Measurements from ENCODE around the gene DBR1.

DNA sequence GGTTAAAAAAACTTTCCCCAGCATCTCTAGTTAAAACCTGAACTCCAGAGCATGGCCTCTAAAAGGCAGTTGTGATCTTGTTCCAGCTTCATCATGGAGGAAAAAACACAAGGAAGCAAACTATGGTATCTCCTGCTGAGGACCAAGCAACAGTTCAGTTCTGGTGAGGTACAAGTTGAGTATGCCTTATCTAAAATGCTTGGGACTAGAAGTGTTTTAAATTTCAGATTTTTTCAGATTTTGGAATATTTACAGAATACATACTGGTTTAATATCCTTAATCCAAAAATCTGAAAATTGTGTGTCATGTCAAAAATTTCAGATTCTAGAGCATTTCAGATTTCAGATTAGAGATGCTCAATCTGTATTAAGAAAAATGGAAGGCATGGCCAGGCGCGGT lies 9.7 kb downstream of the DBR1 start:
- TF ChIP-seq, protein P1, sequence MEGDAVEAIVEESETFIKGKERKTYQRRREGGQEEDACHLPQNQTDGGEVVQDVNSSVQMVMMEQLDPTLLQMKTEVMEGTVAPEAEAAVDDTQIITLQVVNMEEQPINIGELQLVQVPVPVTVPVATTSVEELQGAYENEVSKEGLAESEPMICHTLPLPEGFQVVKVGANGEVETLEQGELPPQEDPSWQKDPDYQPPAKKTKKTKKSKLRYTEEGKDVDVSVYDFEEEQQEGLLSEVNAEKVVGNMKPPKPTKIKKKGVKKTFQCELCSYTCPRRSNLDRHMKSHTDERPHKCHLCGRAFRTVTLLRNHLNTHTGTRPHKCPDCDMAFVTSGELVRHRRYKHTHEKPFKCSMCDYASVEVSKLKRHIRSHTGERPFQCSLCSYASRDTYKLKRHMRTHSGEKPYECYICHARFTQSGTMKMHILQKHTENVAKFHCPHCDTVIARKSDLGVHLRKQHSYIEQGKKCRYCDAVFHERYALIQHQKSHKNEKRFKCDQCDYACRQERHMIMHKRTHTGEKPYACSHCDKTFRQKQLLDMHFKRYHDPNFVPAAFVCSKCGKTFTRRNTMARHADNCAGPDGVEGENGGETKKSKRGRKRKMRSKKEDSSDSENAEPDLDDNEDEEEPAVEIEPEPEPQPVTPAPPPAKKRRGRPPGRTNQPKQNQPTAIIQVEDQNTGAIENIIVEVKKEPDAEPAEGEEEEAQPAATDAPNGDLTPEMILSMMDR (IDR thresholded peaks at IDR 0.05 in 4 of 5, conservative IDR thresholded peaks at IDR 0.05 in 1 of 5) = no peak
- TF ChIP-seq POLR2A (IDR thresholded peaks at IDR 0.05) = no peak
